HG03064 (cell line): ENCODE measurements around the gene ACTN3.
A peak's percentile ranks its signal among the peaks of the same experiment; 100 is the strongest.
"Not testable (repeated sequence)": the region's sequence is repeated elsewhere in the genome, so short reads cannot be mapped to it uniquely, and the experiment has no call there.

ENCODE experiments used
- ATAC-seq: cut with Tn5 transposase; IDR thresholded peaks from one replicate; pipeline ENCODE4 v1.9.1; 2021; ENCODE audit warnings: low read depth; ENCODE audit not compliant: unreplicated experiment

ACTN3 gene

GRCh38 chr11:66543263-66544107, 3.2 kb upstream of the ACTN3 start:
- ATAC-seq: no peak

- ATAC-seq: not testable (repeated sequence)
Observed at GRCh38 chr11:66544952-66545351, 1.8 kb upstream of the ACTN3 start.

GRCh38 chr11:66545701-66546367, 869 bp upstream of the ACTN3 start, which contains the start of gene ZDHHC24:
Gene ZDHHC24 (minus strand): TSS chr11:66546048. CDS start chr11:66546003, 45 bp downstream.
- ATAC-seq: peak; percentile 77

- no peak for ATAC-seq
Observed at GRCh38 chr11:66546966-66547661, 411 bp downstream of the ACTN3 start.

GRCh38 chr11:66547662-66548009, 933 bp downstream of the ACTN3 start:
- ATAC-seq: no peak

- ATAC-seq: no peak
Observed at GRCh38 chr11:66548041-66548440, 1.3 kb downstream of the ACTN3 start.

GRCh38 chr11:66548774-66549630, 2.3 kb downstream of the ACTN3 start:
- ATAC-seq: no peak

GRCh38 chr11:66549696-66550095, 3.0 kb downstream of the ACTN3 start:
- ATAC-seq: no peak

GRCh38 chr11:66550887-66551286, 4.2 kb downstream of the ACTN3 start:
- ATAC-seq: no peak

- no peak for ATAC-seq
Observed at GRCh38 chr11:66554602-66555001, 7.9 kb downstream of the ACTN3 start.

GRCh38 chr11:66555416-66555815, 8.7 kb downstream of the ACTN3 start:
- ATAC-seq: no peak

- no peak for ATAC-seq
Observed at GRCh38 chr11:66556086-66556485, 9.4 kb downstream of the ACTN3 start.

GRCh38 chr11:66557733-66558326, 11.1 kb downstream of the ACTN3 start:
- no peak for ATAC-seq

GRCh38 chr11:66559142-66559865, 12.6 kb downstream of the ACTN3 start:
- ATAC-seq: no peak

- no peak for ATAC-seq
Observed at GRCh38 chr11:66559866-66560676, 13.4 kb downstream of the ACTN3 start.

GRCh38 chr11:66561178-66561974, 14.7 kb downstream of the ACTN3 start:
- ATAC-seq: no peak

GRCh38 chr11:66561975-66562248, 15.2 kb downstream of the ACTN3 start:
- ATAC-seq: no peak

- no peak for ATAC-seq
Observed at GRCh38 chr11:66562275-66562674, 15.6 kb downstream of the ACTN3 start.
